ENCODE results near the gene PTPRU. TPM values are rescaled to one million over a fixed set of nuclear protein-coding genes. Genes with fewer than 3 reads are reported as not detected.

The PTPRU gene
- total and polyA plus RNA-seq, 2 of the 8 experiments (the other 6 are each of a cell fraction or from before 2014, with no cell fraction given), result 33.8 to 41.8 TPM

GRCh38 chr1:29264773-29265389, 28.6 kb downstream of the PTPRU start (continued):
- TF ChIP-seq NRF1 (IDR thresholded peaks at IDR 0.05; ENCODE audit: low read depth, low read length), result no peak

Data from H1 (cell line).